Measurements from ENCODE around the gene CRHR1. TPM values are rescaled to one million over a fixed set of nuclear protein-coding genes. Genes with fewer than 3 reads are reported as not detected.

Gene CRHR1
- total RNA-seq, 1 experiment from 2014 or later, result 0.15 TPM

- H3K4me1 ChIP-seq (ENCODE audit: control insufficient read depth, insufficient read depth, low read length), result no peaks in the 10 kb centered on the region
- TF ChIP-seq POLR2AphosphoS5 (IDR thresholded peaks at IDR 0.05; ENCODE audit: low read depth, low read length) (no peak), TCF7L2 (IDR thresholded peaks at IDR 0.05; ENCODE audit: low read depth, low read length) (no peak), REST (IDR thresholded peaks at IDR 0.05; ENCODE audit: insufficient read depth in 1 of 2, low read depth in 2 of 2, low read length in 1 of 2) (no peak), CTCF (IDR thresholded peaks at IDR 0.05) (no peak), SIN3A (IDR thresholded peaks at IDR 0.05; ENCODE audit: borderline replicate concordance, insufficient read depth, low read depth, low read length) (no peak)
- intact Hi-C loops (cut with micrococcal nuclease; ENCODE audit: unreplicated experiment), result no loop called here
- DNase-seq (ENCODE audit: low read depth, low spot score), result no peak
- in situ Hi-C loops (cut with HindIII; ENCODE audit: low pct_unique_long_range_greater_than_20kb, low sequenced_read_pairs), result no loop called here
- no peaks in the 10 kb centered on the region for H3K27me3 ChIP-seq (ENCODE audit: control insufficient read depth, insufficient read depth, low read length)
- ATAC-seq, result no peak
- H3K36me3 ChIP-seq (ENCODE audit: control insufficient read depth, insufficient read depth, low read length), result no peaks in the 10 kb centered on the region
- no peak overlapping the region for H3K27ac ChIP-seq (ENCODE audit: low read length)
- no TSS peak for BruUV-seq (replicated peaks)
- H3K9me3 ChIP-seq (ENCODE audit: control insufficient read depth, insufficient read depth, low read depth, low read length), result no peaks in the 10 kb centered on the region
- no peak overlapping the region for H3K4me3 ChIP-seq (ENCODE audit: low read depth in 2 of 2, low read length in 2 of 2)
- CTCF ChIA-PET, result no interaction called here
- POLR2A ChIA-PET, result interaction anchor here (0.6 kb wide), 2 partner anchors 9 to 411 kb away, joined by 3 to 7 read pairs; no protein-coding TSS in a partner anchor
These were observed 25.6 kb upstream of the CRHR1 start for GRCh38 chr17:45758544-45758943.

- DNase-seq (ENCODE audit: low read depth, low spot score) (no peak), ATAC-seq (peak; percentile 63; the same call in 1 of the 2 replicates)
- Histone ChIP-seq H3K4me3 (ENCODE audit: low read depth in 2 of 2, low read length in 2 of 2) (no peak overlapping the region), H3K27me3 (ENCODE audit: control insufficient read depth, insufficient read depth, low read length) (no peaks in the 10 kb centered on the region), H3K9me3 (ENCODE audit: control insufficient read depth, insufficient read depth, low read depth, low read length) (no peaks in the 10 kb centered on the region), H3K4me1 (ENCODE audit: control insufficient read depth, insufficient read depth, low read length) (no peaks in the 10 kb centered on the region), H3K27ac (ENCODE audit: low read length) (no peak overlapping the region), H3K36me3 (ENCODE audit: control insufficient read depth, insufficient read depth, low read length) (no peaks in the 10 kb centered on the region)
- BruUV-seq (replicated peaks), result no TSS peak
- POLR2A ChIA-PET, result no interaction called here
- CTCF ChIA-PET, result no interaction called here
- in situ Hi-C loops (cut with HindIII; ENCODE audit: low pct_unique_long_range_greater_than_20kb, low sequenced_read_pairs), result no loop called here
- intact Hi-C loops (cut with micrococcal nuclease; ENCODE audit: unreplicated experiment), result no loop called here
- TF ChIP-seq POLR2AphosphoS5 (IDR thresholded peaks at IDR 0.05; ENCODE audit: low read depth, low read length), result no peak
- TF ChIP-seq CTCF (IDR thresholded peaks at IDR 0.05), result no peak
- TF ChIP-seq TCF7L2 (IDR thresholded peaks at IDR 0.05; ENCODE audit: low read depth, low read length), result no peak
- no peak for TF ChIP-seq REST (IDR thresholded peaks at IDR 0.05; ENCODE audit: insufficient read depth in 1 of 2, low read depth in 2 of 2, low read length in 1 of 2)
- no peak for TF ChIP-seq SIN3A (IDR thresholded peaks at IDR 0.05; ENCODE audit: borderline replicate concordance, insufficient read depth, low read depth, low read length)
These were observed 24.4 kb upstream of the CRHR1 start for GRCh38 chr17:45759761-45760160.

Measured in Panc1 (cell line).